Nephron progenitor cell (in vitro differentiated cells): ENCODE data around the gene IL31RA.
"Not testable (repeated sequence)": the region's sequence is repeated elsewhere in the genome, so short reads cannot be mapped to it uniquely, and the experiment has no call there.

Source experiments
- DNase-seq: peaks from one replicate; pipeline ENCODE4 v3.0.0; 2021
- H3K27ac Mint-ChIP-seq: 2 replicates; pipeline ENCODE4 v1.8.0; 2021; ENCODE audit warnings: mild to moderate bottlenecking, moderate library complexity, mixed read lengths
- H3K27me3 Mint-ChIP-seq: 2 replicates; pipeline ENCODE4 v1.8.0; 2021; ENCODE audit warnings: mild to moderate bottlenecking, low read depth, mixed read lengths; ENCODE audit not compliant: poor library complexity
- H3K36me3 Mint-ChIP-seq: 2 replicates; pipeline ENCODE4 v1.8.0; 2021; ENCODE audit warnings: low read depth, mixed read lengths
- H3K4me1 Mint-ChIP-seq: 2 replicates; pipeline ENCODE4 v1.8.0; 2021; ENCODE audit warnings: mixed read lengths
- H3K4me3 Mint-ChIP-seq: 2 replicates; pipeline ENCODE4 v1.8.0; 2021; ENCODE audit warnings: mild to moderate bottlenecking, moderate library complexity, mixed read lengths
- H3K9me3 Mint-ChIP-seq: 2 replicates; pipeline ENCODE4 v1.8.0; 2021; ENCODE audit warnings: mild to moderate bottlenecking, moderate library complexity, mixed read lengths
- TF ChIP-seq, protein P1 (sequence below): fragments of 200-600 bp; sonication (generic); IDR thresholded peaks from 2 replicates; pipeline ENCODE4 v1.5.0; 2021; ENCODE audit warnings: antibody characterized with exemption

Gene IL31RA

DNA sequence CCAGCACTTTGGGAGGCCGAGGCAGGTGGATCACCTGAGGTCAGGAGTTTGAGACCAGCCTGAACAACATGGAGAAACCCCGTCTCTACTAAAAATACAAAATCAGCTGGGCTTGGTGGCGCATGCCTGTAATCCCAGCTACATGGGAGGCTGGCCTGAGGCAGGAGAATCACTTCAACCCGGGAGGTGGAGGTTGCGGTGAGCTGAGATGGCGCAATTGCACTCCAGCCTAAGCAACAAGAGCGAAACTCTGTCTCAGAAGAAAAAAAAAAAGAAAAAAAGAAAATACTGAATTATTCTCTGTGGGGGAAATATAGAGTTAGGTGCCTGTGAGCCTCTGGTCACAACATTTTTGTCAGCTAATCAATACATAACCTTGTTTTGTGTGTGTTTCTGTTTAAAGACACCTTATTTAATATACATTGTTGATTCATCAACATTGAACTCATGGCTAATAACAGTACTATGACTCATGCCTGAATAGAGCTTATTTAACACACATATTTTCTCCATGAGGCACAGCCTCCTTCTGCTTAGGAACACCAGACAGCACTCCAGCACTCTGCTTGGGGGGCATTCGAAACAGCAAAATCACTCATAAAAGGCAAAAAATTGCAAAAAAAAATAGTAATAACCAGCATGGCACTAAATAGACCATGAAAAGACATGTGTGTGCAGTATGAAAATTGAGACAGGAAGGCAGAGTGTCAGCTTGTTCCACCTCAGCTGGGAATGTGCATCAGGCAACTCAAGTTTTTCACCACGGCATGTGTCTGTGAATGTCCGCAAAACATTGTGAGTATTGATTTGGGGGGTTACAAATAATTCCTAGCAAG is at the start of gene IL31RA:
IL31RA (plus strand) TSS at position 519 of the 836 bp plus-strand sequence; CDS start at position 733, 214 bp downstream.
- no peak within 1 kb of the TSS for H3K4me3 Mint-ChIP-seq
- H3K36me3 Mint-ChIP-seq = no peaks in the 10 kb centered on the region
- peaks cover 4% of the 10 kb centered on the region for H3K9me3 Mint-ChIP-seq
- H3K27ac Mint-ChIP-seq = no peak within 1 kb of the TSS
- peaks cover 18% of the 10 kb centered on the region for H3K4me1 Mint-ChIP-seq
- no peak for DNase-seq
- peaks cover 4% of the 10 kb centered on the region for H3K27me3 Mint-ChIP-seq
- TF ChIP-seq, protein P1, sequence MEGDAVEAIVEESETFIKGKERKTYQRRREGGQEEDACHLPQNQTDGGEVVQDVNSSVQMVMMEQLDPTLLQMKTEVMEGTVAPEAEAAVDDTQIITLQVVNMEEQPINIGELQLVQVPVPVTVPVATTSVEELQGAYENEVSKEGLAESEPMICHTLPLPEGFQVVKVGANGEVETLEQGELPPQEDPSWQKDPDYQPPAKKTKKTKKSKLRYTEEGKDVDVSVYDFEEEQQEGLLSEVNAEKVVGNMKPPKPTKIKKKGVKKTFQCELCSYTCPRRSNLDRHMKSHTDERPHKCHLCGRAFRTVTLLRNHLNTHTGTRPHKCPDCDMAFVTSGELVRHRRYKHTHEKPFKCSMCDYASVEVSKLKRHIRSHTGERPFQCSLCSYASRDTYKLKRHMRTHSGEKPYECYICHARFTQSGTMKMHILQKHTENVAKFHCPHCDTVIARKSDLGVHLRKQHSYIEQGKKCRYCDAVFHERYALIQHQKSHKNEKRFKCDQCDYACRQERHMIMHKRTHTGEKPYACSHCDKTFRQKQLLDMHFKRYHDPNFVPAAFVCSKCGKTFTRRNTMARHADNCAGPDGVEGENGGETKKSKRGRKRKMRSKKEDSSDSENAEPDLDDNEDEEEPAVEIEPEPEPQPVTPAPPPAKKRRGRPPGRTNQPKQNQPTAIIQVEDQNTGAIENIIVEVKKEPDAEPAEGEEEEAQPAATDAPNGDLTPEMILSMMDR = no peak

DNA sequence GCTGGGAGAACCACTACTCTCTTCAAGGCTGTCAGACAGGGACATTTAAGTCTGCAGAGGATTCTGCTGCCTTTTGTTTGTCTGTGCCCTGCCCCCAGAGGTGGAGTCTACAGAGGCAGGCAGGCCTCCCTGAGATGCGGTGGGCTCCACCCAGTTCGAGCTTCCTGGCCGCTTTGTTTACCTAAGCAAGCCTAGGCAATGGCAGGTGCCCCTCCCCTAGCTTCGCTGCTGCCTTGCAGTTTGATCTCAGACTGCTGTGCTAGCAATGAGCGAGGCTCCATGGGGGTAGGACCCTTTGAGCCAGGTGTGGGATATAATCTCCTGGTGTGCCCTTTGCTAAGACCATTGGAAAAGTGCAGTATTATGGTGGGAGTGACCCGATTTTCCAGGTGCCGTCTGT is 42.3 kb upstream of the IL31RA start:
- not testable (repeated sequence) for H3K36me3 Mint-ChIP-seq, H3K27me3 Mint-ChIP-seq, H3K4me1 Mint-ChIP-seq, H3K27ac Mint-ChIP-seq, DNase-seq, H3K4me3 Mint-ChIP-seq
- H3K9me3 Mint-ChIP-seq = peaks cover 41% of the 10 kb centered on the region

DNA sequence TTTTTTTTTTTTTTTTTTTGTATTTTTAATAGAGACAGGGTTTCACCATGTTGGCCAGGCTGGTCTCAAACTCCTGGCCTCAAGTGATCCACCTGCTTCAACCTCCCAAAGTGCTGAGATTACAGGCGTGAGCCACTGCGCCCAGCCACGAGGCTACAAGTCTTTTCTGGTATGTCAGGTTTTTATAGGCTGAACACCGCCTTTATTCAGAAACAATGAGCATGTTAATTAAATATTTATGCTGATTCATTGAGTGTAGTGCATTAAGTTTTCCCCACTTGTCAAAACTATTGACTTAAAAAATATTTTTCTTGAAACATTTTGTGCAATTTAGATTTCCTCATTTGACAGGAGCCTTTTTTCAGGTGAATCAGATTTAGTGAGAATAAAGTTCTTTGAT is 35.2 kb upstream of the IL31RA start:
- H3K4me3 Mint-ChIP-seq, H3K4me1 Mint-ChIP-seq, H3K9me3 Mint-ChIP-seq, H3K36me3 Mint-ChIP-seq, H3K27ac Mint-ChIP-seq, DNase-seq, H3K27me3 Mint-ChIP-seq: not testable (repeated sequence)

DNA sequence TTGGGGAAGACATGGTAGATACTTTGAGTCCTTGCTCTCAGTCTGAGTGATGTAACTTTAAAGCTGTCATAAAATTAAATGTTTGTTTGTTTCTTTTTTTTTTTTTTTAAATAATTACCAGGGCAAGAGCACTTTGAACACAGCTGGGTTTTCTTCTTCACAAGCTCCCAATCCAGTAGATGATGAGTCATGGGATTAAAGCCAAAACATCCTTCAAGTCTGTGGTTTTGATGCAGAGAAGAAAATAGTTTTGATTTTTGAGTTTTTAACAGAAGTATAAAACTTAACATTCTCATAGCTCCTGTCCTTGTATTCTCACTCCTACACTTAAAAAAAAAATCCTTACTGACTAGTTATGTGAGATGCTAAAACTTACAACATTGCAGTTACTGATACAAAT is 34.8 kb upstream of the IL31RA start:
- no peak overlapping the region for H3K4me3 Mint-ChIP-seq
- H3K27ac Mint-ChIP-seq = no peak overlapping the region
- DNase-seq = no peak
- H3K9me3 Mint-ChIP-seq = no peaks in the 10 kb centered on the region
- no peaks in the 10 kb centered on the region for H3K36me3 Mint-ChIP-seq
- TF ChIP-seq, protein P1 = no peak
- no peaks in the 10 kb centered on the region for H3K27me3 Mint-ChIP-seq
- H3K4me1 Mint-ChIP-seq = no peaks in the 10 kb centered on the region

DNA sequence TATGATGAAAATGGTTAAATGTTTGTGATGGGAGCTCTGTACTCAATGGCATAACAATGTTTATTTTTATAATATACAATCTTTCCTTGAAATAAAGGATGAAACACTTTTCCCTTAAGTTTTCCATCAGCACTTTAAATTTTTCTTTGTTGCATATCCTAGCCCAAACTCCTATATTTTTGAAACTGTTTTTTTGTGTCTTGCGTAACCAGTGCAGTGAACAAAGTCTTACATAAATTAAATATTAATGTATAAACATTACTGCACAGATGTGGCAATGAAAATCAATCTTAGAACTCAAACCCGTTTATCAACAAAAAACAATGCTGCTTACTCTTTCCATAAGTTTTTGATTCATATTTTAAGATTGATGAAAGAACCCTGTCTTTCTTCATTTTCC is 34.1 kb upstream of the IL31RA start:
- H3K27me3 Mint-ChIP-seq = no peaks in the 10 kb centered on the region
- H3K9me3 Mint-ChIP-seq = no peaks in the 10 kb centered on the region

DNA sequence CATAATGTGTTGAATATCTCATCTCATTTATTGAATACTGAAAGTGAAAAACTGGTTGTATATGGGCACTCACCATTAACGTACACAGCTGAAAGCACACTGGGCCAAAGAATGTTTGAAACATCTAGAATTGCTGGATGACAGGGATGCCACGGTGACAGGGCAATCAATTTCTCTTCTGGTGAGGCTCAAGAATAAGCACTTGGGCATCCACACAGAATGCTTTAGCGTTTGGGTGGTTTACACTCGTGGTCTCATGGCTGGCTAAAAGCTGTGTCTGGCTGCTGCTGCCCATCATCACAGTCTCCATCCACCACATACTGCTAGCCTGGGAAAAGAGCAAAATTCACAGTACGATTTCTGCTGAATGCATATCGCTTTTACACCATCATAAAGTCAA is 30.7 kb upstream of the IL31RA start:
- Mint-ChIP-seq H3K27ac (no peak overlapping the region), H3K36me3 (no peaks in the 10 kb centered on the region), H3K27me3 (no peaks in the 10 kb centered on the region), H3K4me3 (no peak overlapping the region), H3K4me1 (no peaks in the 10 kb centered on the region), H3K9me3 (no peaks in the 10 kb centered on the region)
- TF ChIP-seq, protein P1 = no peak
- no peak for DNase-seq

More for the DNA sequence above, 34.1 kb upstream of the IL31RA start:
- no peak overlapping the region for H3K4me3 Mint-ChIP-seq
- H3K27ac Mint-ChIP-seq = no peak overlapping the region
- H3K4me1 Mint-ChIP-seq = no peaks in the 10 kb centered on the region
- TF ChIP-seq, protein P1 = no peak
- no peaks in the 10 kb centered on the region for H3K36me3 Mint-ChIP-seq
- DNase-seq = no peak
